SK-N-SH (cell line): ENCODE results near the gene TRAK1. TPM values are rescaled to one million over a fixed set of nuclear protein-coding genes. Genes with fewer than 3 reads are reported as not detected.

Experiments used
- CTCF ChIA-PET: fragments of 300-600, 350-600 bp; formaldehyde crosslinking; extraction: SDS; loops from one replicate; lab custom pipeline; 2021; lab: Yijun Ruan, JAX
- POLR2A ChIA-PET: fragments of 350-600 bp; sonication (Branson Sonifier 250); formaldehyde crosslinking; extraction: SDS; loops from one replicate; lab custom pipeline; 2020; ENCODE audit warnings: antibody characterized with exemption, inconsistent platforms; lab: Yijun Ruan, JAX
- DNase-seq: peaks from one replicate; pipeline ENCODE4 v3.0.0; 2012
- H2AFZ ChIP-seq: fragments of 200-600 bp; sonication (generic); 2 replicates; pipeline ENCODE4 v1.8.1; 2016; ENCODE audit warnings: antibody characterized with exemption, mild to moderate bottlenecking, low read depth
- H3F3A ChIP-seq: fragments of 200-600 bp; sonication (generic); replicated peaks from 2 replicates; pipeline ENCODE3; 2016; ENCODE audit warnings: antibody characterized with exemption, mild to moderate bottlenecking; ENCODE audit not compliant: insufficient read depth
- H3K27ac ChIP-seq, 2 experiments: fragments of 200-500 bp in 1 of 2; fragments of 200-600 bp in 1 of 2; sonication (Bioruptor generic) in 1 of 2; sonication (generic), shearing (Covaris generic) in 1 of 2; 2 replicates each; pipeline versions ENCODE4 v1.5.1 to v1.6.1; 2014 to 2016; ENCODE audit warnings: low read depth in 2 of 2, inconsistent platforms in 1 of 2, low read length in 1 of 2, mild to moderate bottlenecking in 1 of 2, mixed read lengths in 1 of 2
- H3K27me3 ChIP-seq: fragments of 200-600 bp; sonication (generic), shearing (Covaris generic); 2 replicates; pipeline ENCODE4 v1.6.1; 2016; ENCODE audit warnings: mixed run types; ENCODE audit not compliant: insufficient read depth
- H3K36me3 ChIP-seq, 2 experiments: fragments of 200-500 bp in 1 of 2; fragments of 200-600 bp in 1 of 2; sonication (Bioruptor generic) in 1 of 2; sonication (generic) in 1 of 2; replicated peaks in 1 of 2; 2 replicates each; pipeline versions ENCODE3 to v1.5.1; 2014 to 2016; ENCODE audit warnings: low read length in 1 of 2, mild to moderate bottlenecking in 1 of 2; ENCODE audit not compliant: insufficient read depth in 2 of 2, control insufficient read depth in 1 of 2
- H3K4me1 ChIP-seq, 2 experiments: fragments of 200-500 bp in 1 of 2; fragments of 200-600 bp in 1 of 2; sonication (Bioruptor generic) in 1 of 2; sonication (generic), shearing (Covaris generic) in 1 of 2; 2 replicates each; pipeline versions ENCODE4 v1.5.1 to v1.6.1; 2014 to 2016; ENCODE audit warnings: low read depth in 1 of 2, low read length in 1 of 2, mixed run types in 1 of 2; ENCODE audit not compliant: insufficient read depth in 2 of 2, control insufficient read depth in 1 of 2
- H3K4me2 ChIP-seq: fragments of 200-600 bp; sonication (generic), shearing (Covaris generic); 2 replicates; pipeline ENCODE4 v1.6.1; 2017; ENCODE audit warnings: mixed run types
- H3K4me3 ChIP-seq, 2 experiments: fragments of 200-500 bp in 1 of 2; fragments of 200-600 bp in 1 of 2; sonication (Bioruptor generic) in 1 of 2; sonication (generic), shearing (Covaris generic) in 1 of 2; 2 replicates each; pipeline versions ENCODE4 v1.5.1 to v1.8.1; 2014 to 2016; ENCODE audit warnings: low read depth in 2 of 2, inconsistent platforms in 1 of 2, low read length in 1 of 2, mild to moderate bottlenecking in 1 of 2, mixed read lengths in 1 of 2, moderate library complexity in 1 of 2
- H3K79me2 ChIP-seq: fragments of 200-600 bp; sonication (generic); 2 replicates; pipeline ENCODE4 v1.8.1; 2017; ENCODE audit warnings: mild to moderate bottlenecking; ENCODE audit not compliant: insufficient read depth
- H3K9ac ChIP-seq: fragments of 200-600 bp; sonication (generic); 2 replicates; pipeline ENCODE4 v1.6.1; 2017; ENCODE audit warnings: mixed run types
- H3K9me2 ChIP-seq: fragments of 200-600 bp; sonication (generic); 2 replicates; pipeline ENCODE4 v1.6.1; 2017; ENCODE audit warnings: mixed run types
- H3K9me3 ChIP-seq: fragments of 200-600 bp; sonication (generic); 2 replicates; pipeline ENCODE4 v1.6.1; 2017; ENCODE audit warnings: mixed run types, mild to moderate bottlenecking, moderate library complexity
- H4K20me1 ChIP-seq: fragments of 200-600 bp; sonication (generic); 2 replicates; pipeline ENCODE4 v1.6.1; 2017; ENCODE audit warnings: mild to moderate bottlenecking, mixed run types; ENCODE audit not compliant: insufficient read depth
- ELF1 ChIP-seq: IDR thresholded peaks from 2 replicates; pipeline ENCODE4 v1.4.0; 2012
- EP300 ChIP-seq, 2 experiments: IDR thresholded peaks; 2 replicates each; pipeline versions ENCODE4 v1.4.0 to v1.6.1; 2012; ENCODE audit warnings: borderline replicate concordance in 1 of 2, low read depth in 1 of 2, low read length in 1 of 2
- FOSL2 ChIP-seq: IDR thresholded peaks from 2 replicates; pipeline ENCODE4 v1.4.0; 2012; ENCODE audit warnings: low read depth, mild to moderate bottlenecking, moderate library complexity, borderline replicate concordance
- FOXJ3 ChIP-seq: sonication (generic); formaldehyde crosslinking; IDR thresholded peaks from 2 replicates; pipeline ENCODE4 v1.5.1; 2020; ENCODE audit warnings: mild to moderate bottlenecking, missing genetic modification reagents
- GATA2 ChIP-seq: sonication (generic); formaldehyde crosslinking; IDR thresholded peaks from 2 replicates; pipeline ENCODE4 v1.5.0; 2020; ENCODE audit warnings: mild to moderate bottlenecking, missing genetic modification reagents
- JUND ChIP-seq: IDR thresholded peaks from 2 replicates; pipeline ENCODE4 v1.4.0; 2012
- MXI1 ChIP-seq: IDR thresholded peaks from 2 replicates; pipeline ENCODE4 v1.6.1; 2012; ENCODE audit warnings: mild to moderate bottlenecking, low read depth, low read length, improper control_type of control experiment
- NFIC ChIP-seq: IDR thresholded peaks from 2 replicates; pipeline ENCODE4 v1.4.0; 2012; ENCODE audit warnings: borderline replicate concordance
- RAD21 ChIP-seq: IDR thresholded peaks from 2 replicates; pipeline ENCODE4 v1.6.1; 2012; ENCODE audit warnings: mild to moderate bottlenecking, low read length
- RCOR1 ChIP-seq: fragments of 150-350 bp; IDR thresholded peaks from 2 replicates; pipeline ENCODE4 v1.6.1; 2017; ENCODE audit warnings: antibody characterized with exemption, low read length
- RFX5 ChIP-seq: IDR thresholded peaks from 2 replicates; pipeline ENCODE4 v1.6.1; 2012; ENCODE audit warnings: mild to moderate bottlenecking, improper control_type of control experiment, low read length
- RXRA ChIP-seq: IDR thresholded peaks from 2 replicates; pipeline ENCODE4 v1.4.0; 2012; ENCODE audit warnings: low read depth, mild to moderate bottlenecking, borderline replicate concordance
- TCF12 ChIP-seq: IDR thresholded peaks from 2 replicates; pipeline ENCODE4 v1.4.0; 2012
- WGBS: methylation state at CpG from one replicate; pipeline ENCODE4 v1.1.6; 2017; ENCODE audit warnings: low lambda C conversion rate; 5-methylcytosine and 5-hydroxymethylcytosine counted together
- polyA plus RNA-seq, 3 experiments: library from polyadenylated mRNA; depleted of rRNA; stranded (reverse); fragments of >200 nt; gene quantifications; 2 replicates each; pipeline ENCODE4 v1.2.3, GENCODE V29; 2012
- TF ChIP-seq, protein P1 (sequence below): fragments of 150-350 bp; IDR thresholded peaks from 2 replicates; pipeline ENCODE4 v1.6.1; 2016; ENCODE audit warnings: mild to moderate bottlenecking, low read depth, low read length
- TF ChIP-seq, protein P2 (sequence below): fragments of 200-600 bp; sonication (generic); IDR thresholded peaks from 2 replicates; pipeline ENCODE4 v1.6.1; 2017; ENCODE audit warnings: antibody characterized with exemption, mild to moderate bottlenecking, moderate library complexity
- TF ChIP-seq, protein P3 (sequence below): IDR thresholded peaks from 2 replicates; pipeline ENCODE4 v1.4.0; 2012; ENCODE audit warnings: low read depth, borderline replicate concordance
- TF ChIP-seq, protein P4 (sequence below): IDR thresholded peaks from 2 replicates; pipeline ENCODE4 v1.6.1; 2012; ENCODE audit warnings: mild to moderate bottlenecking, low read depth, low read length, moderate library complexity

The TRAK1 gene
- polyA plus RNA-seq, 1 of the 3 experiments (the other 2 are of a cell fraction): 12.5 TPM

DNA sequence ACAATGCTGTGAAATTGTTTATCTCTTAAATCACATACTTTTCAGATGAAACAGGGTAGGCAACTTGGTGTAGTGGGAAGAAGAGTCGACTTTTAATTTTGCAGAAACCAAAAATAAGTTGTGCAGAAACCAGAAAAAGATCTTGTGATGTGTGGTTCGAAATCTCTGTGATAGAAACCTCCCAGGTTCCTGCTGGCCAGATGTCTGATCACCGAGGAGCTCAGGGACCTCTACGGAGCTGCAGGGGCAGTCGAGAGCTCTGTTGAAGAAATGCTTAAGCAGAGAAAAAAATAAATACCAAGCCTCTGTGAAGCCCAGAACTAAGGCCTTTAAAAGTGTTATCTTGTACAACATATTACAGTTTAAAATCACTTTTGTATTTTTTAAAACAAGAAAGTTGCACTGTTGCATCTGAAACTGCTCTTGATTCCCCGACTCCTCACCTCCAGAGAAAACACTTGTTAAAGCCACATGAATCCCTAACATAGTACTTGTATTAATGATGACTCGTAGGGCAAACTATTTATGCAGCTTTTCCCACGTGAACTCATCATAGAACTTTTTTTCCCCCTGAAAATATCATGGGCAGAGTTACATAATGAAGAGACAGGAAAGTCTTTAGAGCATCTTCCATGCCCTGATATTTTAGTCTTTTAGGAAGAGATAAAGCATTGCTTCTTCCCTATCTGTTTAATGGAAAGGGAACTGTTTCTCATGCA lies 123.6 kb downstream of the TRAK1 start:
- Histone ChIP-seq H3K79me2 (no peaks in the 10 kb centered on the region), H3K27ac (peak overlapping the region in 1 of 2 experiments; percentile 75; a peak in 2 of 4 replicates), H3K9me3 (no peaks in the 10 kb centered on the region), H3K4me2 (peak overlapping the region; percentile 34; the same call in 1 of the 2 replicates), H3F3A (peaks cover 7% of the 10 kb centered on the region), H3K9ac (no peak overlapping the region), H3K4me1 (no peaks in the 10 kb centered on the region; a peak in 1 of 4 replicates), H3K4me3 (no peak overlapping the region), H4K20me1 (no peaks in the 10 kb centered on the region), H3K36me3 (peaks cover 0 to 23% of the 10 kb centered on the region in 2 experiments), H3K9me2 (no peaks in the 10 kb centered on the region), H2AFZ (no peak overlapping the region), H3K27me3 (no peaks in the 10 kb centered on the region)
- DNase-seq: no peak
- POLR2A ChIA-PET: no interaction called here
- TF ChIP-seq, protein P1, sequence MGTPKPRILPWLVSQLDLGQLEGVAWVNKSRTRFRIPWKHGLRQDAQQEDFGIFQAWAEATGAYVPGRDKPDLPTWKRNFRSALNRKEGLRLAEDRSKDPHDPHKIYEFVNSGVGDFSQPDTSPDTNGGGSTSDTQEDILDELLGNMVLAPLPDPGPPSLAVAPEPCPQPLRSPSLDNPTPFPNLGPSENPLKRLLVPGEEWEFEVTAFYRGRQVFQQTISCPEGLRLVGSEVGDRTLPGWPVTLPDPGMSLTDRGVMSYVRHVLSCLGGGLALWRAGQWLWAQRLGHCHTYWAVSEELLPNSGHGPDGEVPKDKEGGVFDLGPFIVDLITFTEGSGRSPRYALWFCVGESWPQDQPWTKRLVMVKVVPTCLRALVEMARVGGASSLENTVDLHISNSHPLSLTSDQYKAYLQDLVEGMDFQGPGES: no peak
- TF ChIP-seq RAD21 (no peak), FOXJ3 (CRISPR knock-in tag) (no peak), NFIC (no peak), TCF12 (peak; percentile 18; the same call in 1 of the 2 replicates), ELF1 (no peak), RXRA (no peak), FOSL2 (peak; percentile 36; the same call in 1 of the 2 replicates), GATA2 (CRISPR knock-in tag) (no peak), JUND (0 out of 2 replicates have a peak, but pooled peaks have one; percentile 24)
- TF ChIP-seq, protein P2, sequence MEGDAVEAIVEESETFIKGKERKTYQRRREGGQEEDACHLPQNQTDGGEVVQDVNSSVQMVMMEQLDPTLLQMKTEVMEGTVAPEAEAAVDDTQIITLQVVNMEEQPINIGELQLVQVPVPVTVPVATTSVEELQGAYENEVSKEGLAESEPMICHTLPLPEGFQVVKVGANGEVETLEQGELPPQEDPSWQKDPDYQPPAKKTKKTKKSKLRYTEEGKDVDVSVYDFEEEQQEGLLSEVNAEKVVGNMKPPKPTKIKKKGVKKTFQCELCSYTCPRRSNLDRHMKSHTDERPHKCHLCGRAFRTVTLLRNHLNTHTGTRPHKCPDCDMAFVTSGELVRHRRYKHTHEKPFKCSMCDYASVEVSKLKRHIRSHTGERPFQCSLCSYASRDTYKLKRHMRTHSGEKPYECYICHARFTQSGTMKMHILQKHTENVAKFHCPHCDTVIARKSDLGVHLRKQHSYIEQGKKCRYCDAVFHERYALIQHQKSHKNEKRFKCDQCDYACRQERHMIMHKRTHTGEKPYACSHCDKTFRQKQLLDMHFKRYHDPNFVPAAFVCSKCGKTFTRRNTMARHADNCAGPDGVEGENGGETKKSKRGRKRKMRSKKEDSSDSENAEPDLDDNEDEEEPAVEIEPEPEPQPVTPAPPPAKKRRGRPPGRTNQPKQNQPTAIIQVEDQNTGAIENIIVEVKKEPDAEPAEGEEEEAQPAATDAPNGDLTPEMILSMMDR: no peak
- CTCF ChIA-PET: interaction anchor here (0.9 to 2.0 kb wide), 5 partner anchors 9 to 115 kb away, joined by 3 to 12 read pairs (median 4); no protein-coding TSS in a partner anchor
- WGBS: 62% methylated on average over 8 of the region's 8 CpGs

DNA sequence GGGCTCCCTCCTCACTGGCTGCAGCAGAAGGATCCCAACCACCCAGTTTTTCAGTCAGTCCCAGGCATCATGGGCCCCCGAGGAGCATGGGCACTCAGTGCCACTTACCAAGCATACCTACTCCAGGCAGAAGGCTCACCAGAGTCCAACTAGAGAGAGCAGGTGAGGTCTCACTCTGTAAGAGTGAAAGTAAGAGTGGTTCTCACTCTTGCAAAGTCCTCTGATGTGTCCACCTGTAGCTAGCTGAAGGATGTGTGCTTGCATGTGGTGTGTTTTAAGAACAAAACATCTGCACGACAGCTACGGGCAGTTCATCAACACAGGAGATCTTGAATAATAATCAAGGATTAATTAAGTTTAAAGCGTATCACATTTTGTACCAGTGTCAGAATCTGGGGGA lies 125.1 kb downstream of the TRAK1 start:
- WGBS: 100% methylated on average over 3 of the region's 4 CpGs
- no peak for DNase-seq
- Histone ChIP-seq H3K79me2 (no peaks in the 10 kb centered on the region), H3K27ac (peak overlapping the region in 1 of 2 experiments; percentile 57; a peak in 1 of 4 replicates), H3K27me3 (no peaks in the 10 kb centered on the region), H3K36me3 (peaks cover 0 to 13% of the 10 kb centered on the region in 2 experiments), H3K9ac (no peak overlapping the region), H3K4me1 (no peaks in the 10 kb centered on the region; a peak in 1 of 4 replicates), H3K4me2 (0 out of 2 replicates have a peak overlapping the region, but pooled peaks have one; percentile 33), H4K20me1 (no peaks in the 10 kb centered on the region), H3K9me3 (no peaks in the 10 kb centered on the region), H3F3A (peaks cover 7% of the 10 kb centered on the region), H2AFZ (no peak overlapping the region), H3K9me2 (no peaks in the 10 kb centered on the region), H3K4me3 (no peak overlapping the region)
- ChIA-PET POLR2A (no interaction called here), CTCF (no interaction called here)
- TF ChIP-seq MXI1: no peak
- no peak for TF ChIP-seq RFX5
- no peak for TF ChIP-seq NFIC
- TF ChIP-seq EP300 (IDR thresholded peaks at IDR 0.05; ENCODE audit: borderline replicate concordance in 1 of 2, low read depth in 1 of 2, low read length in 1 of 2): no peak
- TF ChIP-seq, protein P3, sequence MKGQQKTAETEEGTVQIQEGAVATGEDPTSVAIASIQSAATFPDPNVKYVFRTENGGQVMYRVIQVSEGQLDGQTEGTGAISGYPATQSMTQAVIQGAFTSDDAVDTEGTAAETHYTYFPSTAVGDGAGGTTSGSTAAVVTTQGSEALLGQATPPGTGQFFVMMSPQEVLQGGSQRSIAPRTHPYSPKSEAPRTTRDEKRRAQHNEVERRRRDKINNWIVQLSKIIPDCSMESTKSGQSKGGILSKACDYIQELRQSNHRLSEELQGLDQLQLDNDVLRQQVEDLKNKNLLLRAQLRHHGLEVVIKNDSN: no peak
- no peak for TF ChIP-seq RCOR1
- TF ChIP-seq, protein P1: no peak
- TF ChIP-seq, protein P4, sequence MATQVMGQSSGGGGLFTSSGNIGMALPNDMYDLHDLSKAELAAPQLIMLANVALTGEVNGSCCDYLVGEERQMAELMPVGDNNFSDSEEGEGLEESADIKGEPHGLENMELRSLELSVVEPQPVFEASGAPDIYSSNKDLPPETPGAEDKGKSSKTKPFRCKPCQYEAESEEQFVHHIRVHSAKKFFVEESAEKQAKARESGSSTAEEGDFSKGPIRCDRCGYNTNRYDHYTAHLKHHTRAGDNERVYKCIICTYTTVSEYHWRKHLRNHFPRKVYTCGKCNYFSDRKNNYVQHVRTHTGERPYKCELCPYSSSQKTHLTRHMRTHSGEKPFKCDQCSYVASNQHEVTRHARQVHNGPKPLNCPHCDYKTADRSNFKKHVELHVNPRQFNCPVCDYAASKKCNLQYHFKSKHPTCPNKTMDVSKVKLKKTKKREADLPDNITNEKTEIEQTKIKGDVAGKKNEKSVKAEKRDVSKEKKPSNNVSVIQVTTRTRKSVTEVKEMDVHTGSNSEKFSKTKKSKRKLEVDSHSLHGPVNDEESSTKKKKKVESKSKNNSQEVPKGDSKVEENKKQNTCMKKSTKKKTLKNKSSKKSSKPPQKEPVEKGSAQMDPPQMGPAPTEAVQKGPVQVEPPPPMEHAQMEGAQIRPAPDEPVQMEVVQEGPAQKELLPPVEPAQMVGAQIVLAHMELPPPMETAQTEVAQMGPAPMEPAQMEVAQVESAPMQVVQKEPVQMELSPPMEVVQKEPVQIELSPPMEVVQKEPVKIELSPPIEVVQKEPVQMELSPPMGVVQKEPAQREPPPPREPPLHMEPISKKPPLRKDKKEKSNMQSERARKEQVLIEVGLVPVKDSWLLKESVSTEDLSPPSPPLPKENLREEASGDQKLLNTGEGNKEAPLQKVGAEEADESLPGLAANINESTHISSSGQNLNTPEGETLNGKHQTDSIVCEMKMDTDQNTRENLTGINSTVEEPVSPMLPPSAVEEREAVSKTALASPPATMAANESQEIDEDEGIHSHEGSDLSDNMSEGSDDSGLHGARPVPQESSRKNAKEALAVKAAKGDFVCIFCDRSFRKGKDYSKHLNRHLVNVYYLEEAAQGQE: no peak
- TF ChIP-seq RAD21: no peak
- TF ChIP-seq TCF12: no peak
